ENCODE results near the gene OOSP2.
"Not testable (repeated sequence)": the region's sequence is repeated elsewhere in the genome, so short reads cannot be mapped to it uniquely, and the experiment has no call there.

OOSP2 gene

DNA sequence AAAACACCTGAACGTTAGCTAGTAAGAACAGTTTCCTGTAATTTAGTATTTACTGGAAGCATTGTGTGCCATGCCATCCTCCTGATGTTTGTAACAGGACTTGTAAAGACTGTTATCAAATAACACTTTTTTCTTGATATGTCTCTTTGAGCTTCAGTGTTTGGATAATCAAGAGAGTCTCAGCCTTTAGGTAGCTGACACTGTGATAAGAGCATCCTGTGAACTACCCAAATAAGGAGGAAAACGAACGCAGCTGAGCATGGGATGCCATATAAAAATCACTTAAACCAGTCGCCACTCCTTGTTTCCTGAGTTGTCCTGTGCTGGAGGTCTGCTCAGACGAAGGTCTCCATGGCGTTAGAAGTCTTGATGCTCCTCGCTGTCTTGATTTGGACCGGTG is at the start of gene OOSP2:
Gene OOSP2 (plus strand): TSS at position 301 of the 400 bp plus-strand sequence. CDS start 51 bp downstream, at position 352.
- DNase-seq (ENCODE audit: insufficient read length, low spot score) (no peak), FAIRE-seq (no peak)
- TF ChIP-seq POLR2A (IDR thresholded peaks at IDR 0.05; ENCODE audit: low read depth, low read length): no peak

GRCh38 chr11:59990421-59990820 is 49.8 kb upstream of the OOSP2 start:
- FAIRE-seq (no peak), DNase-seq (ENCODE audit: insufficient read length, low spot score) (no peak)
- no peak for TF ChIP-seq POLR2A (IDR thresholded peaks at IDR 0.05; ENCODE audit: low read depth, low read length)

DNA sequence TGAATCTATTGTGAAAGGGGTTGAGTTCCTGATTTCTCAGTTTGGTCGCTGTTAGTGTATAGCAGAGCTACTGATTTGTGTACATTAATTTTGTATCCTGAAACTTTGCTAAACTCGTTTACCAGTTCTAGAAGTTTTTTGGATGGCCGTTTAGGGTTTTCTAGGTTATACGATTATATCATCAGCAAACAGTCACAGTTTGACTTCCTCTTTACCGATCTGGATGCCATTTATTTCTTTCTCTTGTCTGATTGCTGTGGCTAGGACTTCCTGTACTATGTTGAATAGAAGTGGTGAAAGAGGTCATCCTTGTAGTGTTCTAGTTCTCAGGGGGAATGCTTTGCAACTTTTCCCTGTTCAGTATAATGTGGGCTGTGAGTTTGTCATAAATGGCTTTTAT is 47.8 kb upstream of the OOSP2 start:
- no peak for FAIRE-seq
- no peak for TF ChIP-seq POLR2A (IDR thresholded peaks at IDR 0.05; ENCODE audit: low read depth, low read length)
- DNase-seq (ENCODE audit: insufficient read length, low spot score): no peak

DNA sequence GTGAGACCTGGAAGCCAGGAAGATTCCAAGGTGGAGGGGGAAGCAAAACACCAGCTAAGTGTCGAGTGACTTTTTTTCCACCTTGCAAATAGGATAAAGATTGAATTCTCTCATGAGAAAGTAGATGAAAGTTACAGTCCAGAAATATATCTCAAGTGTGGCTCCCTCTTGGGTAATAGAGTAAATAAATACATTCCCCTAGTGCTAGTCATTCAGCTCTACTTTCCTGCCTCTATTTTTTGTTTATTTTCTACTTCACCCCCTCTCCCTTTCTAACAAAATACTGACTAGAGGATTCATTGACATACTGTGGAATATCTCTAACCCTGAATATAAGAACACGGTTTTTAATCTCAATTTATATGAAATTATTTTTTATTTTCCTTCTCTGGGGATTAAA is 42.4 kb upstream of the OOSP2 start:
- FAIRE-seq: no peak
- TF ChIP-seq POLR2A (IDR thresholded peaks at IDR 0.05; ENCODE audit: low read depth, low read length): no peak
- DNase-seq (ENCODE audit: insufficient read length, low spot score): no peak

GRCh38 chr11:59999691-60000090 is 40.5 kb upstream of the OOSP2 start:
- TF ChIP-seq POLR2A (IDR thresholded peaks at IDR 0.05; ENCODE audit: low read depth, low read length): no peak
- no peak for DNase-seq (ENCODE audit: insufficient read length, low spot score)
- no peak for FAIRE-seq

GRCh38 chr11:60003729-60004128 is 36.5 kb upstream of the OOSP2 start:
- no peak for TF ChIP-seq POLR2A (IDR thresholded peaks at IDR 0.05; ENCODE audit: low read depth, low read length)

DNA sequence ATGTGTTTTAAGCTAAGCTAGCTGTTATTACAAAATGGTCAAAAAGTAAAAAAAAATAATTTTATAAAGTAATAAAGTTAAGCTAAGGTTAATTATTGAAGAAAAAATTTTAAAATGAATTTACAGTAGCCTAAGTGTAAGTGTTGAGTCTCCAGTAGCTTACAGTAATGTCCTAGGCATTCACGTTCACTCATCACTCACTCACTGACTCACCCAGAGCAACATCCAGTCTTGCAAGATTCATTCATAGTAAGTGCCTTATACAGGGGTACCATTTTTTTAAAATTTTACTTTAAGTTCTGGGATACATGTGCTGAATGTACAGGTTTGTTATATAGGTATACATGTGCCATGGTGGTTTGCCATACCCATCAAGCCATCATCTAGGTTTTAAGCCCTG is 34.8 kb upstream of the OOSP2 start:
- no peak for DNase-seq (ENCODE audit: insufficient read length, low spot score)
- TF ChIP-seq POLR2A (IDR thresholded peaks at IDR 0.05; ENCODE audit: low read depth, low read length): no peak
- no peak for FAIRE-seq

More at GRCh38 chr11:60003729-60004128, 36.5 kb upstream of the OOSP2 start:
- DNase-seq (ENCODE audit: insufficient read length, low spot score) (no peak), FAIRE-seq (no peak)

- DNase-seq (ENCODE audit: insufficient read length, low spot score): no peak
- no peak for TF ChIP-seq POLR2A (IDR thresholded peaks at IDR 0.05; ENCODE audit: low read depth, low read length)
- FAIRE-seq: no peak
Measured at GRCh38 chr11:60016881-60017280, 23.3 kb upstream of the OOSP2 start, which contains the start of gene OOSP4B. Gene OOSP4B (plus strand): TSS chr11:60017181.

DNA sequence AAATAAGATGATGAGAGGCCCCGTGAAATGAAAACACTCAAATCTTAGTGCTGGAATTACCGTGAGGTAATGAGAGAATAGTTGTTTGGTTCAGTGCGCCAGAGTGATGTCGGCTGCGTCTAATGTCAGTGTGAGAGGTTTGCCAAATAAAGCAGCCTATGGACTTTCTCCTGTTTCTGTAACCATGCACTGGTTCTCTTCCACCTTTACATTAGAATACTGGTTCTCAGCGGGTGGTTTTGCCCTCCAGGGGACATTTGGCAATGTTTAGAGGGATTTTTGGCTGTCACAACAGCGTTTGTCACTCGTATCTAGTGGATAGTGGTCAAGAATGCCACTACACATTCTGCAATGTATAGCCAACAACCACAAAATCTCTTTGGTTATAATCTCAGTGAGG is 22.2 kb upstream of the OOSP2 start:
- DNase-seq (ENCODE audit: insufficient read length, low spot score): no peak
- TF ChIP-seq POLR2A (IDR thresholded peaks at IDR 0.05; ENCODE audit: low read depth, low read length): no peak
- no peak for FAIRE-seq

GRCh38 chr11:60020376-60020775 is 19.8 kb upstream of the OOSP2 start:
- DNase-seq (ENCODE audit: insufficient read length, low spot score); FAIRE-seq: not testable (repeated sequence)

DNA sequence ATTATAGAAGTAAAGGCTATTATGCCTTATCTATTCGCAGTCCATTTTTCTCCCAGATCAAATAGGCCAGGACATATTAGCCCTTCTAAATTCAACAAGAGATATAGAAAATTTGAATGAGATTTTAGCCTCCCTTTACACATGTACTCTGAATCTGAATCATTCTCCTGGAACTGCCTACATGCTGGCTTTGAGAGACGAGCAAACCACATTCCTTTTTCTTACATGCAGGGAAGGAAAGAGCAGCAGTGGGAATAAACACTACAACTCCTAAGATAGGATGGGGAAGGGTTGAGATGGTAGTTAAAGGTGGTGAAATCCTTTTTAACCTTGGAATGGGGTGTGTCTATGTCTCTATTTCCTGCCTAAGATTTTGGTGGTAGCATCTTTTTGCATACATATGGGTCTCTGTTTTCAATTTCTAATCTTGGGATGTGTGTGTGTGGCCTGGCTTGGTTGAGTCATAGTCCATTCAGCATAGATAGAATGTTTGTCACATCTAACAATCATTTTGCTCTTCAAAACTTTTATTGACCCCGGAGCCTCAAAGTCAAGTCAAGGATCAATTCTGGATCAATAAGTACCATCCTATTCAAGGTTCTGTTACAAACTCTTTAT is 11.1 kb upstream of the OOSP2 start:
- DNase-seq (ENCODE audit: insufficient read length, low spot score) (no peak), FAIRE-seq (no peak)
- no peak for TF ChIP-seq POLR2A (IDR thresholded peaks at IDR 0.05; ENCODE audit: low read depth, low read length)

GRCh38 chr11:60050422-60050821 is 10.2 kb downstream of the OOSP2 start:
- not testable (repeated sequence) for FAIRE-seq; DNase-seq (ENCODE audit: insufficient read length, low spot score)

DNA sequence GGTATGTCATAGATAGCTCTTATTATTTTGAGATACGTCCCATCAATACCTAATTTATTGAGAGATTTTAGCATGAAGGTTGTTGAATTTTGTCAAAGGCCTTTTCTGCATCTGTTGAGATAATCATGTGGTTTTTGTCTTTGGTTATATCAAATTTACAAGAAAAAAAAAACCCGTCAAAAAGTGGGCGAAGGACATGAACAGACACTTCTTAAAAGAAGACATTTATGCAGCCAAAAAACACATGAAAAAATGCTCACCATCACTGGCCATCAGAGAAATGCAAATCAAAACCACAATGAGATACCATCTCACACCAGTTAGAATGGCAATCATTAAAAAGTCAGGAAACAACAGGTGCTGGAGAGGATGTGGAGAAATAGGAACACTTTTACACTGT is 10.6 kb downstream of the OOSP2 start:
- FAIRE-seq; DNase-seq (ENCODE audit: insufficient read length, low spot score): not testable (repeated sequence)

DNA sequence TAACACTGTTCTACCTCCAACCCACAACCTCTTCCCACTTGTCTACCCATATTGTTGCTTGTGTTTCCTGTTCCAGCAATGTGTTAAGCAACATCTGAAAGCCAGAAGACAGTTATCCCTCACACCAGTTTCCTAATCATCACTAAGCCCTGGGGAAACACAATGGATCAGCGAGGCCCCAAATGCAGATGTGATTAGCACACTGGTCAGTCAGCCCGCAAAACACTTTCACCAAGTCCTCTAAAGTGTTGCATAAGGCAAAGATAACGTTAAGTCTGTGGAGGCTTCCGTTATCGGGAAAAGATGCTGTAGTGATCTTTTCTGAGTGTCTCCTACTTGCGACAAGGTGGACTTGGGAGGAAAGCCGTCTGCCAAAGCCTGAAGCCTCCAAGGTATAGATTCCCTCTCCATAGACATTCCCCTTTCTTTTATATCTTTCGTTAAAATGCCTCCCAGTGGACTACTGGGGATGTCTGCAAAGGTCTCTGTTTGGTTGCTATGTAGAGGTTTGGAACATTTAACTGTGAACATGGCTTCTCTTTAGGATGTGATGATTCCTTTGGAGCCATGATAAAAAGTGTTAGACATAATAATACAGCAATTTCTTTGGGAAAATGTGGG is 16.2 kb downstream of the OOSP2 start, which contains the start of gene MS4A3:
Gene MS4A3 (plus strand): TSS at position 317 of the 621 bp plus-strand sequence. CDS start 4,496 bp downstream, outside the sequence.
- no peak for TF ChIP-seq POLR2A (IDR thresholded peaks at IDR 0.05; ENCODE audit: low read depth, low read length)
- FAIRE-seq: no peak
- DNase-seq (ENCODE audit: insufficient read length, low spot score): no peak

GRCh38 chr11:60059052-60059451 is 18.8 kb downstream of the OOSP2 start:
- no peak for DNase-seq (ENCODE audit: insufficient read length, low spot score)
- no peak for FAIRE-seq
- no peak for TF ChIP-seq POLR2A (IDR thresholded peaks at IDR 0.05; ENCODE audit: low read depth, low read length)
